Endodermal cell (in vitro differentiated cells): ENCODE measurements around the gene ALCAM. TPM values are rescaled to one million over a fixed set of nuclear protein-coding genes. Genes with fewer than 3 reads are reported as not detected.
A peak's percentile ranks its signal among the peaks of the same experiment; 100 is the strongest.

Experiments used
- DNase-seq: peaks from one replicate; pipeline ENCODE4 v3.0.0-alpha.2; 2017
- H3K27ac ChIP-seq: 2 replicates; pipeline ENCODE4 v1.5.1; 2013; ENCODE audit warnings: mild to moderate bottlenecking, low read depth, low read length, moderate library complexity
- H3K27me3 ChIP-seq: 2 replicates; pipeline ENCODE4 v1.6.1; 2013; ENCODE audit warnings: mild to moderate bottlenecking, low read length, moderate library complexity; ENCODE audit not compliant: insufficient read depth, control insufficient read depth, poor library complexity, severe bottlenecking
- H3K36me3 ChIP-seq: 2 replicates; pipeline ENCODE4 v1.7.0; 2013; ENCODE audit warnings: mild to moderate bottlenecking, low read length, moderate library complexity; ENCODE audit not compliant: control insufficient read depth, insufficient read depth
- H3K4me1 ChIP-seq: one replicate; pipeline ENCODE4 v1.7.0; 2013; ENCODE audit warnings: low read length; ENCODE audit not compliant: control insufficient read depth, insufficient read depth
- H3K4me3 ChIP-seq: 2 replicates; pipeline ENCODE4 v1.5.1; 2013; ENCODE audit warnings: mild to moderate bottlenecking, low read length, moderate library complexity
- H3K9ac ChIP-seq: 2 replicates; pipeline ENCODE4 v1.6.1; 2013; ENCODE audit warnings: mild to moderate bottlenecking, low read length, moderate library complexity; ENCODE audit not compliant: poor library complexity, severe bottlenecking; ENCODE audit errors: extremely low read depth
- H3K9me3 ChIP-seq: 2 replicates; pipeline ENCODE4 v1.6.1; 2013; ENCODE audit warnings: mild to moderate bottlenecking, low read length, moderate library complexity; ENCODE audit not compliant: control insufficient read depth
- H3K27ac Mint-ChIP-seq: 2 replicates; pipeline ENCODE4 v1.8.0; 2020; ENCODE audit warnings: mixed read lengths
- H3K27me3 Mint-ChIP-seq: 2 replicates; pipeline ENCODE4 v1.8.0; 2021; ENCODE audit warnings: mild to moderate bottlenecking, mixed read lengths; ENCODE audit not compliant: insufficient read depth
- H3K36me3 Mint-ChIP-seq: 2 replicates; pipeline ENCODE4 v1.8.0; 2020; ENCODE audit warnings: low read depth, mixed read lengths
- H3K4me1 Mint-ChIP-seq: 2 replicates; pipeline ENCODE4 v1.8.0; 2020; ENCODE audit warnings: mixed read lengths
- H3K4me3 Mint-ChIP-seq: 2 replicates; pipeline ENCODE4 v1.8.0; 2020; ENCODE audit warnings: mild to moderate bottlenecking, moderate library complexity, mixed read lengths
- H3K9me3 Mint-ChIP-seq: 2 replicates; pipeline ENCODE4 v1.8.0; 2020; ENCODE audit warnings: mild to moderate bottlenecking, mixed read lengths
- WGBS, 2 experiments: methylation state at CpG; one replicate each; pipeline versions ENCODE4 v1.1.5 to v1.1.7; 2013; ENCODE audit warnings: missing lambda C conversion rate in 2 of 2, mixed read lengths in 1 of 2; ENCODE audit not compliant: insufficient coverage in 1 of 2, insufficient read length in 1 of 2; 5-methylcytosine and 5-hydroxymethylcytosine counted together
- total RNA-seq, 2 donors: library from RNA; stranded (reverse); fragmentation: NEBNext Ultra II Directional in 1 of 2; extraction: Animal tissue kit (Norgen Biotek cat#: 25700) in 1 of 2; gene quantifications; 2 replicates in 1 of 2; 3 replicates in 1 of 2; pipeline ENCODE4 v1.2.1, GENCODE V29; 2021
- TF ChIP-seq, protein P1 (sequence below): fragments of 200-600 bp; sonication (generic); conservative IDR thresholded peaks from 2 replicates; pipeline ENCODE4 v1.5.0; 2021; ENCODE audit warnings: antibody characterized with exemption, mild to moderate bottlenecking

ALCAM gene
- total RNA-seq, 2 donors from 2014 or later, result 19.3 to 36.5 TPM

DNA sequence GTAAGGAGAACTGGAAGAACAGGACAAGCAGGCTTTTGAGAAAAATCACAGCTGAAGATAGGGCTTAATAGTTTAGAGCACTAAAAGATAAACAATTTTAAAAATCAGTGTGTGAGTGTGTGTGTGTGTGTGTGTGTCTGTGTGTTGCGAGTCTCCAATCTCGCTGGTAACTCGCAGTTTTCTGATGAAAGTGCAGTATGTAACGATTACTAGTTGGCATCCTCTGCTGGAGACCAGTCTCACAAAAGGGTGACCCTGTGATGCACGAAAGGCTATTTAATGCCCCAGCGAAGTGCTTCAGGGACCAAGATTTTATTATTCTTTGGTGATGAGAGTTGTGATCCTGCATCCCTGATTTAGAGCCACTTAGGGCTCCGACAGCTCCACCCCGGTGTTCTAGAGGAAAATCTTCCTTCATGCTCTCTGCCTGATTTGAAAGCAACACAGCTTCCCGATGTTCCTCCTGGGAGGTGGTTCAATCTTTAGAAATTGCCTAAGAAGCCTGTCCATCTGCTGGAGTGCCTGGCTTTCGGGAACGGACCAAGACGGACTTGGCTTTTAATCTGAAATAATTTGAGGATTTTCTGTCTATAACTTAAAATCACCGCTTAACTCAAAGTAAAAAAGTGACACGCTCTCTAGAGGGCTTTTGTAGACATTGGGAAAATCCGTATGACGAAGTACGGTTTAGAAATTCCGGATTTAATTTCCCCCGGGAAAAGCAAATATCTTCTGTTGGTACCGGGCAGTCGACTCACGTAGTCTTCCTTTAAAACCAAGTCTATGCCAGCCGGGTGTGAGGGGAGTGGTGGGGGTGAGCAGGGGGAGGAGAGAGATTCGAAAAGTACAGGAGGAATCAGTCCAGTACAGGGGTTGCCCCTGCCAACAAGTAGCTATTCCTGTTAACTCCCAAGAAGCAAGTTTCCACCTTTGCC lies 1.1 kb upstream of the ALCAM start:
- no peak overlapping the region for H3K27ac ChIP-seq
- H3K4me1 Mint-ChIP-seq, result peaks cover 13% of the 10 kb centered on the region
- DNase-seq, result peak; percentile 66
- TF ChIP-seq, protein P1, sequence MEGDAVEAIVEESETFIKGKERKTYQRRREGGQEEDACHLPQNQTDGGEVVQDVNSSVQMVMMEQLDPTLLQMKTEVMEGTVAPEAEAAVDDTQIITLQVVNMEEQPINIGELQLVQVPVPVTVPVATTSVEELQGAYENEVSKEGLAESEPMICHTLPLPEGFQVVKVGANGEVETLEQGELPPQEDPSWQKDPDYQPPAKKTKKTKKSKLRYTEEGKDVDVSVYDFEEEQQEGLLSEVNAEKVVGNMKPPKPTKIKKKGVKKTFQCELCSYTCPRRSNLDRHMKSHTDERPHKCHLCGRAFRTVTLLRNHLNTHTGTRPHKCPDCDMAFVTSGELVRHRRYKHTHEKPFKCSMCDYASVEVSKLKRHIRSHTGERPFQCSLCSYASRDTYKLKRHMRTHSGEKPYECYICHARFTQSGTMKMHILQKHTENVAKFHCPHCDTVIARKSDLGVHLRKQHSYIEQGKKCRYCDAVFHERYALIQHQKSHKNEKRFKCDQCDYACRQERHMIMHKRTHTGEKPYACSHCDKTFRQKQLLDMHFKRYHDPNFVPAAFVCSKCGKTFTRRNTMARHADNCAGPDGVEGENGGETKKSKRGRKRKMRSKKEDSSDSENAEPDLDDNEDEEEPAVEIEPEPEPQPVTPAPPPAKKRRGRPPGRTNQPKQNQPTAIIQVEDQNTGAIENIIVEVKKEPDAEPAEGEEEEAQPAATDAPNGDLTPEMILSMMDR, result no peak
- H3K4me1 ChIP-seq, result no peaks in the 10 kb centered on the region
- 2 to 4% methylated on average over 18 to 24 of the region's 24 CpGs for WGBS, 2 experiments
- H3K27ac Mint-ChIP-seq, result peak overlapping the region; percentile 46
- peak overlapping the region; percentile 72 for H3K4me3 Mint-ChIP-seq
- peaks cover 12% of the 10 kb centered on the region for H3K27me3 ChIP-seq
- peaks cover 45% of the 10 kb centered on the region for H3K27me3 Mint-ChIP-seq
- no peak overlapping the region for H3K9ac ChIP-seq
- H3K4me3 ChIP-seq, result peak overlapping the region; percentile 91
- no peaks in the 10 kb centered on the region for H3K36me3 ChIP-seq
- H3K9me3 Mint-ChIP-seq, result no peaks in the 10 kb centered on the region
- H3K9me3 ChIP-seq, result no peaks in the 10 kb centered on the region
- no peaks in the 10 kb centered on the region for H3K36me3 Mint-ChIP-seq

DNA sequence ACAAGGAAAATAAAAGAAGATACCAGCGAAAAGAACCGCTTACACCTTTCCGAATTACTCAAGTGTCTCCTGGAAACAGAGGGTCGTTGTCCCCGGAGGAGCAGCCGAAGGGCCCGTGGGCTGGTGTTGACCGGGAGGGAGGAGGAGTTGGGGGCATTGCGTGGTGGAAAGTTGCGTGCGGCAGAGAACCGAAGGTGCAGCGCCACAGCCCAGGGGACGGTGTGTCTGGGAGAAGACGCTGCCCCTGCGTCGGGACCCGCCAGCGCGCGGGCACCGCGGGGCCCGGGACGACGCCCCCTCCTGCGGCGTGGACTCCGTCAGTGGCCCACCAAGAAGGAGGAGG lies 325 bp downstream of the ALCAM start:
- Histone ChIP-seq H3K4me1 (no peaks in the 10 kb centered on the region), H3K4me3 (peak overlapping the region; percentile 91), H3K27ac (no peak overlapping the region), H3K9me3 (no peaks in the 10 kb centered on the region), H3K27me3 (peaks cover 12% of the 10 kb centered on the region), H3K36me3 (no peaks in the 10 kb centered on the region), H3K9ac (peak overlapping the region; percentile 67)
- peak overlapping the region; percentile 72 for H3K4me3 Mint-ChIP-seq
- peaks cover 13% of the 10 kb centered on the region for H3K4me1 Mint-ChIP-seq
- TF ChIP-seq, protein P1, result no peak
- H3K36me3 Mint-ChIP-seq, result no peaks in the 10 kb centered on the region
- 0% methylated on average over 29 of the region's 29 CpGs; no CpG with 5 or more reads in 1 of the 2 experiments for WGBS, 2 experiments
- no peaks in the 10 kb centered on the region for H3K9me3 Mint-ChIP-seq
- H3K27me3 Mint-ChIP-seq, result peaks cover 48% of the 10 kb centered on the region
- H3K27ac Mint-ChIP-seq, result peak overlapping the region; percentile 84
- DNase-seq, result no peak

DNA sequence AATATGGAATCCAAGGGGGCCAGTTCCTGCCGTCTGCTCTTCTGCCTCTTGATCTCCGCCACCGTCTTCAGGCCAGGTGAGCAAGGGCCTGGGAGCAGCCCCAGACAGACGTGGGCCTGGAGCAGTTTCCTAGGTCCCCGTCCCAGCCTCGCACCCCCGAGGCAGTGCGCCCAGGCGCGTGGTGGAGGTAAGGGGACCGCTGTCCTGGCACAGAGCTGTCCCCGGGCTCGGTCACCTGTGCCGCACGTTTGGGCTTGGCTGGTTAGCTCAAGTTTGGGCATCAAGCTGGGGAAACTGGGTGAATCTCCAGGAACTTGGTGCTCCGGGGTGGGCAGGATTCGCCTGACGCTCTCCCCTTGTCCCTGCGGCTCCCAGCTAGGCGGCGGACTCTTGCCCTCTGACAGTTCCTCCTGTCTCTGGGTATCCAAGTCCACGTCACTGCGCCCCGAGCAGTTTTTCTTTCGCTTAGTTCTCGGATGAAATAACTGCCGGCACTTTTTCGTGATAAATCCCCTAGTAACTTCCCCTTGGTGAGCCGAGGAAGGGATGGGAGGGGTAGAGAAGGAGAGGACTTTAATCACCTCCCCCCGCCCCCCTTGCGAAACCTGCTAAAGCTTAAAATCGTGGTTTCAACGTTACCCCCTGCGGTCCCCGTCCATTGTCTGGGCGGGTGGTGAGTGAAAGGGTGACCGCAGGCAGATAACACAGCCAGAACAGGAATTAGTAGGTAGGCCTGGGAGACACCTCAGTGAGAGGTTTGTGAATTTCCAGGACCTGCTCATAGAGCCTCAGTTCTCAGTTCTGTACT lies 901 bp downstream of the ALCAM start:
- DNase-seq, result peak; percentile 90
- no peaks in the 10 kb centered on the region for H3K36me3 ChIP-seq
- whole genome bisulfite sequencing, 2 experiments, result 0% methylated on average over 9 to 37 of the region's 37 CpGs
- TF ChIP-seq, protein P1, result no peak
- no peaks in the 10 kb centered on the region for H3K36me3 Mint-ChIP-seq
- H3K4me3 ChIP-seq, result peak overlapping the region; percentile 91
- peak overlapping the region; percentile 72 for H3K4me3 Mint-ChIP-seq
- peaks cover 13% of the 10 kb centered on the region for H3K4me1 Mint-ChIP-seq
- H3K27ac ChIP-seq, result no peak overlapping the region
- no peaks in the 10 kb centered on the region for H3K9me3 Mint-ChIP-seq
- no peaks in the 10 kb centered on the region for H3K4me1 ChIP-seq
- H3K27me3 ChIP-seq, result peaks cover 12% of the 10 kb centered on the region
- H3K9me3 ChIP-seq, result no peaks in the 10 kb centered on the region
- peak overlapping the region; percentile 67 for H3K9ac ChIP-seq
- H3K27me3 Mint-ChIP-seq, result peaks cover 48% of the 10 kb centered on the region
- peak overlapping the region; percentile 83 for H3K27ac Mint-ChIP-seq
